Smooth muscle cell (in vitro differentiated cells): ENCODE measurements around the gene DSC3. TPM values are rescaled to one million over a fixed set of nuclear protein-coding genes. Genes with fewer than 3 reads are reported as not detected.
A peak's percentile ranks its signal among the peaks of the same experiment; 100 is the strongest.

Source experiments
- DNase-seq: peaks from one replicate; lab custom pipeline; 2025; ENCODE audit not compliant: unreplicated experiment; lab: John Stamatoyannopoulos, UW
- H2AFZ ChIP-seq: fragments of 200-600 bp; sonication (generic); 2 replicates; pipeline ENCODE4 v1.6.0; 2016; ENCODE audit warnings: antibody characterized with exemption, low read depth, mild to moderate bottlenecking
- H3F3A ChIP-seq: fragments of 200-600 bp; sonication (generic); 2 replicates; pipeline ENCODE4 v1.6.0; 2017; ENCODE audit warnings: antibody characterized with exemption, low read depth
- H3K27ac ChIP-seq: fragments of 200-600 bp; sonication (generic); 2 replicates; pipeline ENCODE4 v1.5.1; 2016; ENCODE audit warnings: low read depth, mild to moderate bottlenecking
- H3K27me3 ChIP-seq: fragments of 200-600 bp; sonication (generic); 2 replicates; pipeline ENCODE4 v1.6.1; 2016; ENCODE audit warnings: low read depth, mild to moderate bottlenecking
- H3K36me3 ChIP-seq: fragments of 200-600 bp; sonication (generic); 2 replicates; pipeline ENCODE4 v1.5.1; 2016; ENCODE audit warnings: low read depth
- H3K4me1 ChIP-seq: fragments of 200-600 bp; sonication (generic); 2 replicates; pipeline ENCODE4 v1.5.1; 2016; ENCODE audit warnings: low read depth
- H3K4me2 ChIP-seq: fragments of 200-600 bp; sonication (generic); 2 replicates; pipeline ENCODE4 v1.6.0; 2016; ENCODE audit warnings: mild to moderate bottlenecking
- H3K4me3 ChIP-seq: fragments of 200-600 bp; sonication (generic); 2 replicates; pipeline ENCODE4 v1.5.1; 2016; ENCODE audit warnings: mild to moderate bottlenecking
- H3K79me2 ChIP-seq: fragments of 200-600 bp; sonication (generic); 2 replicates; pipeline ENCODE4 v1.6.0; 2016; ENCODE audit warnings: low read depth, mild to moderate bottlenecking
- H3K9ac ChIP-seq: fragments of 200-600 bp; sonication (generic); 2 replicates; pipeline ENCODE4 v1.6.0; 2016; ENCODE audit warnings: low read depth
- H3K9me3 ChIP-seq: fragments of 200-600 bp; sonication (generic); replicated peaks from 2 replicates; pipeline ENCODE4 v1.5.1; 2016; ENCODE audit warnings: low read depth
- H4K20me1 ChIP-seq: fragments of 200-600 bp; sonication (generic); 2 replicates; pipeline ENCODE4 v1.6.0; 2016; ENCODE audit warnings: low read depth
- CTCF ChIP-seq: fragments of 200-600 bp; sonication (generic); IDR thresholded peaks from 2 replicates; pipeline ENCODE4 v1.5.1; 2017; ENCODE audit warnings: borderline replicate concordance, mild to moderate bottlenecking, antibody characterized with exemption; ENCODE audit not compliant: insufficient read depth, poor library complexity, severe bottlenecking
- WGBS: methylation state at CpG from one replicate; pipeline ENCODE4 v1.1.7; 2016; ENCODE audit warnings: low lambda C conversion rate; 5-methylcytosine and 5-hydroxymethylcytosine counted together
- polyA plus RNA-seq: library from polyadenylated mRNA; unstranded; fragments of >200 nt; fragmentation: Nextera tagmentation; extraction: Ambion mirVana; gene quantifications from 2 replicates; pipeline ENCODE4 v1.2.1, GENCODE V29; 2016
- total RNA-seq: library from RNA; depleted of rRNA; stranded (reverse); fragments of >200 nt; gene quantifications from 2 replicates; pipeline ENCODE4 v1.2.3, GENCODE V29; 2014

Gene DSC3
- total and polyA plus RNA-seq, 2 experiments from 2014 or later = 3.3 to 43.7 TPM

- H3K9ac ChIP-seq = no peak overlapping the region
- no peak overlapping the region for H3K4me3 ChIP-seq
- H3K27me3 ChIP-seq = no peaks in the 10 kb centered on the region
- H2AFZ ChIP-seq = no peak overlapping the region
- no peaks in the 10 kb centered on the region for H3K36me3 ChIP-seq
- 93% methylated on average over 5 of the region's 5 CpGs for WGBS
- DNase-seq = no peak
- H3K79me2 ChIP-seq = no peaks in the 10 kb centered on the region
- no peaks in the 10 kb centered on the region for H3K4me1 ChIP-seq
- no peak overlapping the region for H3K4me2 ChIP-seq
- no peaks in the 10 kb centered on the region for H4K20me1 ChIP-seq
- H3K9me3 ChIP-seq = no peaks in the 10 kb centered on the region
- TF ChIP-seq CTCF = no peak
- H3K27ac ChIP-seq = no peak overlapping the region
- H3F3A ChIP-seq = no peaks in the 10 kb centered on the region
Observed at GRCh38 chr18:30991397-30991796, 51.1 kb downstream of the DSC3 start.

DNA sequence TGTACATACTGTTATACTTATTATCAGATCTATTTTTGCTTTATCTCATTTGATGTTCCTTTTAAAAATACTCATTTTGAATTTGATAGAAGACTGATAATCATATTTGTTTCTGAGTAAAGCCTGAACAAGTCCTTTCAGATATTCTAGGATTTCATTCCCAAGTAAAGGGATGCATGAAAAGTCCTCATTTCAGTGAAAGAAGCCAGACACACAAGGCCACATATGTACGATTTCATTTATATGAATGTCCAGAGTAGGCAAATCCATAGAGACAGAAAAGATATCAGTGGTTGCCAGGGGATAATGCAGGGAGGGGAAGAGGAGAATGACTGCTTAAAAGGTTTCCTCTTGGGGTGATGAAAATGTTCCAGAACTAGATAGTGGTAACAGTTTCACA, 53.4 kb downstream of the DSC3 start:
- H3K9me3 ChIP-seq = no peaks in the 10 kb centered on the region
- H3K4me1 ChIP-seq = no peaks in the 10 kb centered on the region
- no peak overlapping the region for H2AFZ ChIP-seq
- H3K36me3 ChIP-seq = no peaks in the 10 kb centered on the region
- no peaks in the 10 kb centered on the region for H3K79me2 ChIP-seq
- DNase-seq = no peak
- H3F3A ChIP-seq = no peaks in the 10 kb centered on the region
- peak overlapping the region; percentile 77 for H3K27ac ChIP-seq
- WGBS = 48% methylated on average over 1 of the region's 1 CpG
- H3K9ac ChIP-seq = no peak overlapping the region
- H3K4me2 ChIP-seq = no peak overlapping the region
- no peak overlapping the region for H3K4me3 ChIP-seq
- no peaks in the 10 kb centered on the region for H3K27me3 ChIP-seq
- TF ChIP-seq CTCF = no peak
- no peaks in the 10 kb centered on the region for H4K20me1 ChIP-seq

- Histone ChIP-seq H3K4me2 (peak overlapping the region; percentile 14), H3K27ac (peak overlapping the region; percentile 77), H3K36me3 (no peaks in the 10 kb centered on the region), H3F3A (no peaks in the 10 kb centered on the region), H4K20me1 (no peaks in the 10 kb centered on the region), H3K27me3 (no peaks in the 10 kb centered on the region), H3K9ac (peak overlapping the region; percentile 32), H3K4me1 (no peaks in the 10 kb centered on the region), H3K4me3 (no peak overlapping the region), H3K9me3 (no peaks in the 10 kb centered on the region), H3K79me2 (no peaks in the 10 kb centered on the region), H2AFZ (no peak overlapping the region)
- WGBS = 56% methylated on average over 4 of the region's 4 CpGs
- TF ChIP-seq CTCF = no peak
- DNase-seq = no peak
Observed at GRCh38 chr18:30988440-30988839, 54.1 kb downstream of the DSC3 start.

GRCh38 chr18:30987467-30988241, 54.9 kb downstream of the DSC3 start:
- no peak overlapping the region for H3K4me3 ChIP-seq
- H3K36me3 ChIP-seq = no peaks in the 10 kb centered on the region
- H3K4me1 ChIP-seq = no peaks in the 10 kb centered on the region
- peak overlapping the region; percentile 29 for H3K4me2 ChIP-seq
- H4K20me1 ChIP-seq = no peaks in the 10 kb centered on the region
- no peaks in the 10 kb centered on the region for H3F3A ChIP-seq
- no peak overlapping the region for H2AFZ ChIP-seq
- no peaks in the 10 kb centered on the region for H3K27me3 ChIP-seq
- TF ChIP-seq CTCF = no peak
- no peaks in the 10 kb centered on the region for H3K79me2 ChIP-seq
- no peak for DNase-seq
- H3K9me3 ChIP-seq = no peaks in the 10 kb centered on the region
- WGBS = 55% methylated on average over 4 of the region's 4 CpGs
- peak overlapping the region; percentile 32 for H3K9ac ChIP-seq
- H3K27ac ChIP-seq = peak overlapping the region; percentile 77
